Fibroblast of peridontal ligament (primary cell): Measurements from ENCODE around the gene SMYD4.
"Not testable (repeated sequence)": the region's sequence is repeated elsewhere in the genome, so short reads cannot be mapped to it uniquely, and the experiment has no call there.

Experiments used
- DNase-seq: peaks from one replicate; pipeline ENCODE4 v3.0.0-alpha.2; 2010; ENCODE audit errors: extremely low read depth

SMYD4 gene

GRCh38 chr17:1755827-1756262, 73.9 kb downstream of the SMYD4 start:
- no peak for DNase-seq

GRCh38 chr17:1755252-1755826, 74.4 kb downstream of the SMYD4 start:
- no peak for DNase-seq

GRCh38 chr17:1754430-1755112, 75.1 kb downstream of the SMYD4 start:
- no peak for DNase-seq

- no peak for DNase-seq
Measured at GRCh38 chr17:1753767-1754429, 75.8 kb downstream of the SMYD4 start.

GRCh38 chr17:1752425-1753262, 77.1 kb downstream of the SMYD4 start:
- no peak for DNase-seq

GRCh38 chr17:1750628-1751027, 79.1 kb downstream of the SMYD4 start:
- no peak for DNase-seq

GRCh38 chr17:1746975-1747543, 82.6 kb downstream of the SMYD4 start:
- DNase-seq, result no peak

- DNase-seq, result no peak
Measured at GRCh38 chr17:1745513-1746020, 84.1 kb downstream of the SMYD4 start.

- no peak for DNase-seq
Measured at GRCh38 chr17:1744551-1745512, 84.9 kb downstream of the SMYD4 start.

GRCh38 chr17:1743088-1743439, 86.6 kb downstream of the SMYD4 start:
- no peak for DNase-seq

- no peak for DNase-seq
Measured at GRCh38 chr17:1742371-1743087, 87.2 kb downstream of the SMYD4 start, which contains the start of gene SERPINF2. TSS of gene SERPINF2 (plus strand) at chr17:1742871. CDS start at chr17:1744996, 2,125 bp downstream.

- not testable (repeated sequence) for DNase-seq
Measured at GRCh38 chr17:1741899-1742298, 87.8 kb downstream of the SMYD4 start.

GRCh38 chr17:1737531-1738291, 92.0 kb downstream of the SMYD4 start:
- DNase-seq, result no peak

GRCh38 chr17:1736348-1737281, 93.1 kb downstream of the SMYD4 start:
- DNase-seq, result peak; percentile 44

- DNase-seq, result no peak
Measured at GRCh38 chr17:1735834-1736347, 93.8 kb downstream of the SMYD4 start.

GRCh38 chr17:1735418-1735817, 94.3 kb downstream of the SMYD4 start:
- no peak for DNase-seq

- no peak for DNase-seq
Measured at GRCh38 chr17:1733759-1734158, 95.9 kb downstream of the SMYD4 start.
